Eye (tissue), 1 donor: ENCODE measurements around the gene CALM1.

ENCODE experiments used
- DNase-seq: peaks from one replicate; pipeline ENCODE4 v3.0.0-alpha.2; 2015

CALM1 gene

DNA sequence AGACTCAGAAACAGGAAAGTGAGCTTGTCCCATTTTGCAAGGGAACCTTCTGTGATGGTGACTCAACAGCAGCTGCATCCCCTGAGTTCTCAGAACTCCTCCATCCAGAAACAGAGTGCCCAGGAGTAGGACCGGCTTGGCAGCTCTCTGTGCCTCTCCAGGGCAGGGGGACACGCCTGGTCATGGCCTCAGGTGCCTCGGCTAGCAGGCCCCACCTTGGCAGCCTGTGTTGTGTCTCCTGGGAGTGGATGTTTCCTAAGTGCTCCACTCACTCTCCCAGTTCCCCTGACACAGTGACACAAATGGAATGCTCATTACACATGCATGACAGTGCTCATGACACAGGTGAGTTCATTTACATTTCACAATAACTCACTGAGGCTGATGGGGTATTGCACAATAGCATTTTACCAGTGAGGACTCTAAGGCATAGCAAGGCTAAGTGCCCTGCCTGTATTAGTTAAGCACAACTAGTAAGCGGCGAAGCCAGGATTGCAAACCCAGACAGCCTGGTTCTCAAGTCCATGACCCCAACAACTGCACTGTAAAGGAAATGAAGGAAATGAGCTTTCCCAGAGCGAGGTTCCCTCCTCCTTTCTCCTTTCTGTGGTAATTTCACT is 47.4 kb downstream of the CALM1 start:
- peak; percentile 53 for DNase-seq

DNA sequence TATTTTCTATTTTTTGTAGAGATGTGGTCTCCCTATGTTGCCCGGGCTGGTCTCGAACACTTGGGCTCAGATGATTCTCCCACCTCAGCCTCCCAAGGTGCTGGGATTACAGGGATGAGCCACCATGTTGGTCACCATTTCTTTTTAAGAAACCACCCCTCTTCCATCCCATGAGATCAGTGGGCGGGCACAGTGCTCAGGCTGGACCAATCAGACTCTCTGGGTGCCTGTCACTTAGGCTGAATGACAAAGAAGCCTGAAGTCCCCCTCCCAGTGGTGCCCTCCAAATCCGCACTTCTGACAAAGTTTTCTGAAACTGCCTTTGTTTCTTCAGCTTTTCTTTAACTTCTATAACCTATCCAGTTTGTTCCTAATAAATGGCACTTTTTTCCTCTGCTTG is 48.2 kb downstream of the CALM1 start:
- no peak for DNase-seq

DNA sequence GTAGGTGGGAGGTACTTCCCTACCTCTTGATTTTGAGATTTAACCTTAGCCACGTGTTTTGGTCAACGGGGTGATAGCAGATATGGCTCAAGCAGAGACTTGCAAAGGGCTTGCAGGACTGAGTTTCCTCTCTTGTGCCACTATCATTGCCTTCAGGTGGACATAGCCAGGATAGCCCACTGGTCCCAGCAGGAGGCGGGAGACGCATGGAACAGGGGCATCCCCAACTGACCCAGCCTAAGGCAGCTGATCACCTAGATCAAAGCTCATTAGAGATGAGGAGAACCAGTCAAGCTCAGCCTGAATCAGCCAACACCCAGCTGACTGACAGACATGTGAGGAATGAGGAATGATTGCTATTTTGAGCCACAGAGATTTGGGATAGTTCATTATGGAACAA is 49.6 kb downstream of the CALM1 start:
- no peak for DNase-seq

DNA sequence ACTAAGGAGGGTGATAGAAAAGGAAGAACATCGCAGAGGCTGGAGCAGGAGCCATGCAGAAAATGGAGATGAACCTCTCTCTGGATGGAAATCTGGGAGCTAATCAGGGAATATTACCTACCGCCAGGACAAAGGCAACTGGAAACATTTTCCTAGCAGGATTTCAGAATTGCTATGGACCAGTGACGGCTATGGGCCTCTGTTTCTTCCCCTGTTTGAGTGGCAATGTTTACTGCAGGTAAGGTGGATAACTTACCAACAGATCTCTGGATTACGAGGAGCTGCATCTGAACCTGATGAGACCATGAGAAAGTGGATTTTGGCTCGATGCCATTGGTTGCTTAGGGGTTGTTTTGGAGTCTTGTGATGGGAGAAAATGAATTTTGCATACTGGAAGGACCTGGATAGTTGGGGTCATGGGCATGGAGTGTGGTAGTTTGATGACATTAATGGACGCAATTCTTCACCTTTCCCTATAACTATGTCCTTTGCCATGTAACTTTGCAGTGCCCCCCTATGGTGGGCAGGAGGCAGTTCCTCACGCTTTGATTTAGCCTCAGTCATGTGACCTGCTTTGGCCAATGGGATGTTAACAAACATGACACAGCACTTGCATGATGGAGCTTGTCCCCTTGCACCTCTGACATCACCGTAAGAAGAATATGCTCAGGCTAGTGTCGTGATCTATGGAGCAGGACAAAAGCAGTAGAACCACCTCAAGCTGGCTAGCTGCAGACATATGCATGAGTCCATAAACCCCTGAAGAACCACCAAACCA is 51.1 kb downstream of the CALM1 start:
- no peak for DNase-seq

DNA sequence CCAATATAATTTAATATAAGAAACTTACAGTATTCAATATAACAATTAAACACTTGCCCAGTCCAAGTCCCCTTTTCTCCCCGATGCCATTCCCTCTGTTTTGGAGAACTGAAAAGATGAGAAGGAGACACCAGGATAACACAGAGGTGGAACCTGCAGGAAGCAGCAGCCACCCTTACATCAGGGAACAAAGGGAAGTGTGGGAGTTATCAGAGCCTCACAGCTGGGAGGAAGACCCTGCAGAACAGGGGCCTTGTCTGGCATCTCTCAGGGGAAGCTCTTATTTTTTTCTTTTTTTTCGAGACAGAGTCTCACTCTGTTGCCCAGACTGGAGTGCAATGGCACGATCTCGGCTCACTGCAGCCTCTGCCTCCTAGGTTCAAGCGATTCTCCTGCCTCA is 52.6 kb downstream of the CALM1 start:
- no peak for DNase-seq

DNA sequence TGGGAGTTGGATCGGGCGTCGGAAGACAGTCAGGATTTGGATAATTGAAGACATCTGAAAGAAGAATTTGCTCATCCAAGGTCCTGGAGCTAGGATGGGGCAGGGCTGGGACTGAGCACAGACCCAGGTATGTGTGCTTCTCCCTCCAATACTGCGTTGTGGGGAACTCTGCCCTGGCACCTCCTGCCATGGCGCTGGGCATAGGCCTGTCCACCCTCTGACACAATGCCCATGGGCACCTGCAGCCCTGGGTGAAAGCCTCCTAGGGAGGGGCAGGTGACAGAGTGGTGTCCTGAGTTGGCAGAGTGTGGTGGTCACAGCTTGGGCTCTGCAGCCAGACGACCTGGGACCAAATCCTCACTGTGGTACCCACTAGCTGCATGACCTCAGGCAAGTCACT is 53.3 kb downstream of the CALM1 start:
- no peak for DNase-seq

DNA sequence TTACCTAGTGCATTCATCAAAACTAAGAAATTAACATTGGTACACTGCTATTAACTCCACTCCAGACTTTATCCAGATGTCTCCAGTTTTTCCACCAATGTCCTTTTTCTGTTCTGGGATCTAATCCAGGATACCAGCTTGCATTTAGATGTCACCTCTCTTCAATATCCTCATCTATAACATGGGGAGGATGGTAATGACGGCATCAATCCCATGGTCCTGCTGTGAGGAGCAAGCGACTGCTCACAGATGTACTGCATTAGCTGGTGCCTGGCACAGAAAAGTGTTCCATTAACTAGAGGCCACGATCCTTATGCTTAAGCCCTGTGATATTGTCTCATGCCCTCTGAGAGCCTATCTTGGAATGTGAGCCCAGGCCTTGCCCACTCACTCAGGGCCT is 53.8 kb downstream of the CALM1 start:
- no peak for DNase-seq

DNA sequence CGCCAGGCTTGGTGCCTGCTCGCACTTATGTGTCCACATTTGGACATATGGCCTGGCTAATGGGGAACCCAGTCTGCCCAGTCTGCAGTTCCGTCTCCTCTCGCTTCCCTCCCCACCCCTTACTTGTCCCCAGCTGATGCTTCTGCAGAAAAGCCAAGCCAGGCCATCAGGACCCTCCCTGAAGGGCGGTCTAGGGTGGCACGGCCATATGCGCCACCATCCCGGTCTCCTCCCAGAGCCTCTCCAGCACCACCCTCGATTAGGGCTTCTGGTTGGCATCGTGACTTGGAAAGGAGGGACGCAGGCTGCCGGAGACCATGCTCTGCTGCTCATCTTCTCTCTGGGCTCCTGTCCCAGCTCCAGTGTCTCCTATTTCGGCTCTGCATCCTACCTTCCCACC is 54.6 kb downstream of the CALM1 start:
- DNase-seq, result no peak

DNA sequence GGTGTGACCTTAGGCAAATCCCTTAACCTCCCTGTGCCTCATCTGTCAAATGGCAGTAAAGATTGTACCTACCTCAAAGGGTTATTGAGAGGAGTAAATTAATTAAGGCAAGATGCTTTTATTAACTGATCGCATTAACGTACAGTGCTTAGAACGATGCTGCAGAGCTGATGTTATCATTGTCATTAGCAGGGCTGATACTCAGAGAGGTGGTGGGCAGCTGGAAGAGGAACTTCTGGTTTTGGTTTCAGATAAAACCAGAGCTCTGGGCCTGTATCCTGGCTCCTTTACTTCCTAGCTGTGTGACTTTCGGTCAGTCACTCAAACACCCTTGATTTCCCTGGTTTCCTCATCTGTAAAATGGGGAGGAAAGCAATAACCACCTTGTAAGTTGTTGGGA is 55.1 kb downstream of the CALM1 start:
- DNase-seq, result no peak

DNA sequence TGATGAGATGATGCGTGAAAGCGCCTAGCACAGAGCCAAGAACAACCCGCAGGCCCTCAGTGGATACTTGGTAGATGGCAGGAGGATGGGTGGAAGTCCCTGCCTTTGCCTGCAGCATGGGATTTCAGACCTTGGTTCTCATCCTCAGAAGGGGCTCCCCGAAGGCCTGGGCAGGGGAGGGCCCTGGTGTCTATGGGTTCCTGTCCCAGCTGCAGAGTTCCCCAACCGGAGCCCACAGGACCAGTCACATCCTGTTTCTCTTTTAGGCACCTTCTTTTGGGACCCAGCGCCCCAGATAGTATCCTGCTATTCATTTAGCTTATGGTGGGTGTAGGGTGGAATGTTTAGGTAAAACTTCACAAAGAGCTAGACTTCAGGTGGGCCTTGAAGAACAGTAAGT is 55.5 kb downstream of the CALM1 start:
- DNase-seq, result no peak

DNA sequence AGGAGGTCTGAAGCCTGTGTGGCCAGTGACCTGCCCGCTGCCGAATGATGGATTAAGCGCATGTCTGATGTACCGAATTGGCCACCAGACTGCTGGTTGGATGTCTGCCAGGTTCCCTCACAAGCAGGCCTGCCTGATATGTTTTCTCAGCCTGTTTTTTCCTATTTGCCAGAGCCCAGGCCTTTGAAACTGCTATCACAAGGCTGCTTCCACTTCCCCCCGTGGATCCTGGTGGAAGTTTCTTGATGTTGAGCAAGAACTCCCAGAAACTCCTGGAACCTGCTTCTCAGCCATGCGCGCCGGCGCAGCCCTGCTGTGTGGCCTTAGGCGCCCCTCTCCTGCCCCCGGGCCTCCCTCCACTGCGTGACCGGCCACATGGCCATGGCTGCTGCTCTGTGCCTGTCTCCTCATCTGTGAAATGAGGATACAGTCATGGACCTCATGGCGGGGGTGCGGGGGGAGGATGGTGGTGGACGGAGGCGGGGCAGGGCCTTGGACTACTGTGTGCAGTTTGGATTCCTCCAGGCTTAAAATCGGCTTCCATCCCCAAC is 56.6 kb downstream of the CALM1 start:
- DNase-seq, result peak; percentile 64

DNA sequence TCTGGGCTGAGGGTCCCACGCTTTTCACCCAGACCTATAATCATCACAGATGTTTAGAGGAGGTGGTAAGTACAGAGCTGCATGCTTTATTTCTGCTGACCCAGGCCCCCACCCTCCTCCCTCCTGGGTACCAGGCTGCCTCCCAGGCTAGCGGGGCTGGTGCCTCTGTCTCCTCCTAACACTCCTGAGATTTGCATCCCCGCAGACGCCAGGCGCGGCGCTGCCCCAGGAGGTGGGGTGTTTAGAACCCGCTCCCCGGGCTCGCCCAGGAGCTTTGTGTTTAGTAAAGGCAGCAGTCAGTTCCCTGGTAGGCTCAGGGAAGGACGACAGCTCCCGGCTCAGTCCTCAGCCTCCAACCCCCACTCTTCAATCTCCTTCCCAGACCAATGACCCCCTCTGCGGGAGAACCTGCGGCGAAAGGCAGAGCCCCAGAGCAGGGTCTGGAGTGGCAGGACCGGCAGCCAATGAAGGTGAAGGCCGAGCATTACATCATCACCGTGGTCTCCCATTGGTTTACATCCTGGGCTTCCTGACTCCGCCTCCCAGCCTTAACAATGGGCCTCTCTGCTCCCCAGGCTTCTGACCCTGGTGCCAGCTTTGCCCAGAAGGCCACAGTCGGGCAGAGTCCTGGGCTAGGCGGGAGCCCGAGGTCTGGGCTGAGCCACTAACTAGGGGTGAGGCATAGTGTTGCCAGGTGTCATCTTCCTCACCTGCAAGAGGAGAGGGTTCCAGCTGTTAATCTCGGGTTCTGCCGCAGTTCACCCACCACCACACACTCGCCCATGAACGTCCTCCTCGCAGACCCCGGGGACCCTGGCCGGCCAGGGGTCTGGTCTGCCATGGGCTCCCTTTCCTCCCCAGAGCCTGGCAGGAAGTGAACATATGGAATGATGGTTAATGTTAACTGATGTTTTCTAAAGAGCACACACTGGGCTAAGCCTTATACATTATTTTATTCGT is 57.5 kb downstream of the CALM1 start:
- peak; percentile 98 for DNase-seq

DNA sequence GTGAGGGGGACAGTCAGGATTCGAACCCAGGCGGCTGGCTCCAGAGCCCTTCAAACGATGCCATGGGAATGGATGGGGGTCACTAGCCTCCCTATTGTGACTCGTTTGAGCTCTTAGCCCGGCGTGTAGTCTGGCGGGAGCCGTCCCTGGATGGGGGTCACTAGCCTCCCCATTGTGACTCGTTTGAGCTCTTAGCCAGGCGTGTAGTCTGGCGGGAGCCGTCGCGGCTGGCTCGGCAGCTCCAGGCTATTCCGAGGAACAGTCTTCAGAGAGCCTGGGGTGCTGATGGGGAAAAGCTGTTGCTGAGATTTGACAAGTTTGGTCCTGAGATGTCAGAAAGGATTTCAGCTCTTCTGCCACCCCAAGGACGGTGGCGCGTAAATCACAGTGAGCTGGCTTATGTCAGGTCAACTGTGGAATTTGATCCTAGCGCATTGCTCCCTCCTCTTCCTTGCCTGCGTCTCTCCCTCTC is 58.3 kb downstream of the CALM1 start:
- DNase-seq, result peak; percentile 63

DNA sequence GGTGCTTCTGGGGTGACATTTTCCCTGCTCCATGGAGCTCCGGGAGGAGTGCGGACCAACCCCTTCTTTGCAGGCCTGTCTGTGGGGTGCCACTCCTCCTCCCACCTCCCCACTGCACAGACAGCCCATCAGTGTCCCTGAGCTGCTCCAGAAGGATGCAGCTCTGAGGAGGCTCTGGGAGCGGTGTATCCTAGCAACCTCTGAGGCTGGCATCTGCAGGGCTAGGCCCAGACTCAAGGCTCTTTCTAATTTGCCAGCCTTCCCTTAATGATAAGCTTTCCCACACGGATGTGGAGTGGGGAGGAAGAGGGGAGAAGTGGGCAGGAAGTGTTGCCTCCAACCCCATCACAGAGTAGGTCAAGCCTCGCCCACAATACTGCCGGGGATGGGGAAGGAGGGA is 59.7 kb downstream of the CALM1 start:
- peak; percentile 48 for DNase-seq

DNA sequence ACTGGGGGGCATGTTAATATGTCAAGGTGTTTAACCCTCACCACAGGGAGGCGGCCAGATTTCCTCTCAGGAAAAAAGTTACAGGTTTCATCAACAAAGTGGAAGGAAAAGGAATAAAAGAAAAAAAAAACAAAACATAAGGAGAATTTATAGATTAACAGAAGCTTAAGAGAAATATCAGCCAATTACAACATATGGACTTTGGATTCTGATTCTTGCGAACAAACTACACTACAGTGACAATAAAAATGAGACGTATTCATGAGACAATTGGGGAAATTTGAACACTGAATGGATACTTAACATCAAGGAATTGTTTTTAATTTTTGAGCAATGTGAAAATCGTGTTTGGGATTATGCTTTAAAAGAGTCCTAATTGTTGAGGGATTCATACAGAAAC is 60.4 kb downstream of the CALM1 start:
- no peak for DNase-seq
